ENCODE results near the gene HMGCLL1.

The HMGCLL1 gene

GRCh38 chr6:55594442-55594841 is 15.4 kb upstream of the HMGCLL1 start:
- no peak for ATAC-seq
- TF ChIP-seq ZC3H10 (CRISPR knock-in tag; IDR thresholded peaks at IDR 0.05) (no peak), TCF4 (CRISPR knock-in tag; IDR thresholded peaks at IDR 0.05; ENCODE audit: borderline replicate concordance) (peak; percentile 19; the same call in 1 of the 2 replicates), CSDC2 (CRISPR knock-in tag; IDR thresholded peaks at IDR 0.05) (no peak)

- ATAC-seq: no peak
- TF ChIP-seq OSR1 (CRISPR knock-in tag; IDR thresholded peaks at IDR 0.05): no peak
- no peak for TF ChIP-seq PPARA (CRISPR knock-in tag; IDR thresholded peaks at IDR 0.05; ENCODE audit: borderline replicate concordance)
- no peak for TF ChIP-seq TCF4 (CRISPR knock-in tag; IDR thresholded peaks at IDR 0.05; ENCODE audit: borderline replicate concordance)
- TF ChIP-seq ZFP30 (CRISPR knock-in tag; IDR thresholded peaks at IDR 0.05): no peak
- no peak for TF ChIP-seq GLIS3 (CRISPR knock-in tag; IDR thresholded peaks at IDR 0.05)
- TF ChIP-seq CSRNP3 (CRISPR knock-in tag; IDR thresholded peaks at IDR 0.05): no peak
- no peak for TF ChIP-seq ESRRG (CRISPR knock-in tag; IDR thresholded peaks at IDR 0.05)
- no peak for TF ChIP-seq CREB5 (CRISPR knock-in tag; IDR thresholded peaks at IDR 0.05; ENCODE audit: low read depth)
These were observed 5.8 kb upstream of the HMGCLL1 start for GRCh38 chr6:55584654-55585354.

GRCh38 chr6:55576811-55577210 is 2.2 kb downstream of the HMGCLL1 start:
- no peak for TF ChIP-seq RARB (CRISPR knock-in tag; IDR thresholded peaks at IDR 0.05)
- TF ChIP-seq ZFP30 (CRISPR knock-in tag; IDR thresholded peaks at IDR 0.05): no peak
- no peak for TF ChIP-seq PPARA (CRISPR knock-in tag; IDR thresholded peaks at IDR 0.05; ENCODE audit: borderline replicate concordance)
- TF ChIP-seq ZNF70 (CRISPR knock-in tag; IDR thresholded peaks at IDR 0.05): no peak
- no peak for TF ChIP-seq TSHZ2 (CRISPR knock-in tag; IDR thresholded peaks at IDR 0.05)
- TF ChIP-seq CSDC2 (CRISPR knock-in tag; IDR thresholded peaks at IDR 0.05): no peak
- no peak for TF ChIP-seq CSRNP3 (CRISPR knock-in tag; IDR thresholded peaks at IDR 0.05)
- no peak for ATAC-seq

- TF ChIP-seq PPARA (CRISPR knock-in tag; IDR thresholded peaks at IDR 0.05; ENCODE audit: borderline replicate concordance): no peak
- no peak for TF ChIP-seq TOX (CRISPR knock-in tag; IDR thresholded peaks at IDR 0.05; ENCODE audit: borderline replicate concordance)
- no peak for TF ChIP-seq ZFP30 (CRISPR knock-in tag; IDR thresholded peaks at IDR 0.05)
- no peak for TF ChIP-seq SNAI2 (CRISPR knock-in tag; IDR thresholded peaks at IDR 0.05)
- TF ChIP-seq BACH2 (CRISPR knock-in tag; IDR thresholded peaks at IDR 0.05; ENCODE audit: borderline replicate concordance): no peak
- TF ChIP-seq ESRRG (CRISPR knock-in tag; IDR thresholded peaks at IDR 0.05): no peak
- no peak for TF ChIP-seq PATZ1 (CRISPR knock-in tag; IDR thresholded peaks at IDR 0.05; ENCODE audit: borderline replicate concordance)
- no peak for TF ChIP-seq GLIS3 (CRISPR knock-in tag; IDR thresholded peaks at IDR 0.05)
- TF ChIP-seq RARB (CRISPR knock-in tag; IDR thresholded peaks at IDR 0.05): no peak
- TF ChIP-seq ARNTL (CRISPR knock-in tag; IDR thresholded peaks at IDR 0.05; ENCODE audit: borderline replicate concordance, low read depth): no peak
- no peak for TF ChIP-seq CSDC2 (CRISPR knock-in tag; IDR thresholded peaks at IDR 0.05)
- no peak for TF ChIP-seq ZFP3 (CRISPR knock-in tag; IDR thresholded peaks at IDR 0.05)
- TF ChIP-seq ZNF565 (CRISPR knock-in tag; conservative IDR thresholded peaks at IDR 0.05; ENCODE audit: low read depth): no peak
- no peak for TF ChIP-seq CSRNP3 (CRISPR knock-in tag; IDR thresholded peaks at IDR 0.05)
- no peak for ATAC-seq
These were observed 4.4 kb downstream of the HMGCLL1 start for GRCh38 chr6:55574556-55574955.

Measured in SK-N-SH treated with all-trans-retinoic acid at 6 μM for 48 hours (cell line).